Measurements from ENCODE around the gene CA5B.

Gene CA5B

DNA sequence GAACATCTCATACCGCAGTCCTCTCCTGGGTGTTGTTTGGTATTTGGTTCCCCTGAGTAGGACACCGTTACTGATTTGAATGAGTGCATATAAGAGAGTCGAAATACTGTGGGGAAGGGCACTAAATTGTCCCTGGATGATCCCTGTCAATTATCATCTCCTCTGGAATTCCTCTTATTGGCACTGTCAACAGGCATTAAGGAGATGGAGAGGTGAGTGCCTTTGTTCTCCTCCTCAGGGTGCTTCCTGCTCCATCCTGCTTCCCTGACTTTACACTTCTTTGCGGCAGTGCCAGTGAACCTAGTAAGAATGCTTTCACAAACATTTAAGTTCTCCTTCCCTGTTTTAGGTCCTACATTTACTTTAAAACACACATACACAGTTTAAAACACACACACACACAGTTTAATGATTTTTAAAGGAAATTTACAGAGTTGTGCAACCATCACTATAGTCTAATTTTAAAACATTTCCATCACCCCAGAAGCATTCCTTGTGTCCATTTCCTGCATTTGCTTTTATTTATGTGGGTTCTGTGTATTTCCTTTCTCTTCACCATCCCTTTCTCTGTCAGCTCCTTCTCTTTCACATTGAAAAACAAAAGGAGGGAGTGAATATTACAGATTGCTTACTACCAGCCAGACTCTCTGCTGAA lies 31.4 kb downstream of the CA5B start:
- H3K4me1 ChIP-seq: no peaks in the 10 kb centered on the region
- H3K36me3 ChIP-seq: no peaks in the 10 kb centered on the region
- TF ChIP-seq Cebpa-rat (IDR thresholded peaks at IDR 0.05): no peak
- no peaks in the 10 kb centered on the region for H4K20me1 ChIP-seq
- H3K9me3 ChIP-seq: no peaks in the 10 kb centered on the region
- H3K27me3 ChIP-seq: no peaks in the 10 kb centered on the region
- no peak overlapping the region for H3K4me3 ChIP-seq
- no peak overlapping the region for H3K27ac ChIP-seq
- H3K4me2 ChIP-seq: no peak overlapping the region
- no peak overlapping the region for H3K9ac ChIP-seq

DNA sequence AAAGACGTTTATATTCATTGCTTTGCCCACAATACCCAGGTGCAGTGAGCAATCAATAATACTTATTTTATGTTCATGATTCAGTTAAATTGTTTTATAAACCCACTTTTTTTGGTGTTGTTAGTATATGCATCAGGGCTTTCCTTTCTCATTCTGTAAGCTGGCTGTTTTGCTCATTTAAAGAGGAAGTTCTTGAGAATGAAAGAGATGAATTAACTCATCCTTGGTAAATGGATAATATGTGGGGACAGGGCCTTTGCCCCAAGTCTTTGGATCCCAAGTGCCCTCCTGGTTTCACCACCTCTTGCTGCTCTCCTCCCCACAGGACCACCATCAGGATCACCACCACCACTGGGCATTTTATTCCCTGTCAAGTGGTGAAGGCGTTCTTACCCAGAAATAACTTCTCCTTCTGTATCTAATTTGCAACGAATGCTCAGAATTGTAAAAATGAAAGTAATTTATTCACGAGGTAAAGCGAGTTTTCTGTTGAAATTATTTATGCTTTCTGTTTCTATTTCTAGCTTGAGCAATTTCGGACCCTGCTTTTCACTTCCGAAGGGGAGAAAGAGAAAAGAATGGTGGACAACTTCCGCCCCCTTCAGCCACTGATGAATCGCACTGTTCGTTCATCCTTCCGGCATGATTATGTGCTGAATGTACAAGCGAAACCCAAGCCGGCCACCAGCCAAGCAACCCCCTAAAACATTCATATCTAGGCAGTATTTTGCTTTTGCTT lies 44.1 kb downstream of the CA5B start:
- Histone ChIP-seq H3K9ac (no peak overlapping the region), H3K36me3 (peaks cover 8% of the 10 kb centered on the region), H3K4me2 (0 out of 2 replicates have a peak overlapping the region, but pooled peaks have one; percentile 15), H3K4me1 (no peaks in the 10 kb centered on the region), H3K4me3 (no peak overlapping the region), H3K27me3 (no peaks in the 10 kb centered on the region), H3K27ac (no peak overlapping the region), H3K9me3 (no peaks in the 10 kb centered on the region), H4K20me1 (no peaks in the 10 kb centered on the region)
- no peak for TF ChIP-seq Cebpa-rat (IDR thresholded peaks at IDR 0.05)

DNA sequence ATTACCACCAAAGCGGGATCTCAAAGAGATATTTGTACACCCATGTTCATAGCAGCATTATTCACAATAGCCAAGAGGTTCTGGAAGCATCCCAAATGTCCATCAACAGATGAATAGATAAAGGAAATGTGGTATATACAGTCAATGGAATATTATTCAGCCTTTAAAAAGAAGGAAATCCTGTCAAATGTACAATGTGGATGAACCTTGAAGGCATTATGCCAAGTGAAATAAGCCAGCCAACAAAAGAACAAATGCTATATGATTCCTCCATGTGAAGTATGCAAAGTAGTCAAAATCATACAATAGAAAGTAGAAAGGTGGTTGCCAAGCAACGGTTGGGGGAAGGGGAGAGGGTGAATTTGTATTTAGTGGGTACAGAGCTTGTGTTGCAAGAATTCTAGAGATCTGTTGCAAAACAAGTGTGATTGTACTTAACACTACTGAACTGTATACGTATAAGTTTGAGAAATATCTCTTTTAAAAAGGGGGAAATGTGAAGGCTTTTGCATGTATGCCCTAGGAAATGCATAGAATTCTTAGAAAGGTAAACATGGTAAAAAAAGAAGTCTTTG lies 47.2 kb downstream of the CA5B start:
- Histone ChIP-seq H3K27ac (no peak overlapping the region), H3K27me3 (peaks cover 6% of the 10 kb centered on the region; the same call in 1 of the 2 replicates), H3K36me3 (peaks cover 8% of the 10 kb centered on the region), H3K9ac (no peak overlapping the region), H3K4me3 (no peak overlapping the region), H4K20me1 (no peaks in the 10 kb centered on the region), H3K9me3 (no peaks in the 10 kb centered on the region), H3K4me1 (peaks cover 4% of the 10 kb centered on the region; the same call in 1 of the 2 replicates), H3K4me2 (no peak overlapping the region)
- TF ChIP-seq Cebpa-rat (IDR thresholded peaks at IDR 0.05): no peak

DNA sequence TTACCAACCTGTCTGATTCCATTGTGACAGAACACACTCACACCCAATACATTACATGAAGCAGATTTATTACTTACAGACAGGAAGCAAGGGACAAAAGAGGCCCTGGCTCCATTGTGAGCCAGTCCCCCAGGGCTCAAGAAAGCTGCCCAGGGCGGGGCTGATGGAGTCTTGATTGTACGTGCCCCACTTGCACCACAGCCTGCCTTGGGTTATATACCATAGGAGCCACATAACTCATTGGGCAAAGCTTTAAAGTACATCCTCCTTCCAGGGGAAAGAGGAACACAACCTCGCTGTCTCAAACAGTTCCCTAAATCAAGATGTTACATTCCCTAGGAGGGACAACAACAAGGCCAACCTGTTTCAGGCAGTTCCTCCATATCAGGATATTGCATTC lies 48.8 kb downstream of the CA5B start:
- Histone ChIP-seq H3K27me3 (peaks cover 6% of the 10 kb centered on the region; the same call in 1 of the 2 replicates), H3K4me3 (no peak overlapping the region), H4K20me1 (no peaks in the 10 kb centered on the region), H3K4me2 (no peak overlapping the region), H3K9me3 (no peaks in the 10 kb centered on the region), H3K36me3 (no peaks in the 10 kb centered on the region), H3K27ac (no peak overlapping the region), H3K9ac (no peak overlapping the region), H3K4me1 (peaks cover 13% of the 10 kb centered on the region)
- no peak for TF ChIP-seq Cebpa-rat (IDR thresholded peaks at IDR 0.05)

DNA sequence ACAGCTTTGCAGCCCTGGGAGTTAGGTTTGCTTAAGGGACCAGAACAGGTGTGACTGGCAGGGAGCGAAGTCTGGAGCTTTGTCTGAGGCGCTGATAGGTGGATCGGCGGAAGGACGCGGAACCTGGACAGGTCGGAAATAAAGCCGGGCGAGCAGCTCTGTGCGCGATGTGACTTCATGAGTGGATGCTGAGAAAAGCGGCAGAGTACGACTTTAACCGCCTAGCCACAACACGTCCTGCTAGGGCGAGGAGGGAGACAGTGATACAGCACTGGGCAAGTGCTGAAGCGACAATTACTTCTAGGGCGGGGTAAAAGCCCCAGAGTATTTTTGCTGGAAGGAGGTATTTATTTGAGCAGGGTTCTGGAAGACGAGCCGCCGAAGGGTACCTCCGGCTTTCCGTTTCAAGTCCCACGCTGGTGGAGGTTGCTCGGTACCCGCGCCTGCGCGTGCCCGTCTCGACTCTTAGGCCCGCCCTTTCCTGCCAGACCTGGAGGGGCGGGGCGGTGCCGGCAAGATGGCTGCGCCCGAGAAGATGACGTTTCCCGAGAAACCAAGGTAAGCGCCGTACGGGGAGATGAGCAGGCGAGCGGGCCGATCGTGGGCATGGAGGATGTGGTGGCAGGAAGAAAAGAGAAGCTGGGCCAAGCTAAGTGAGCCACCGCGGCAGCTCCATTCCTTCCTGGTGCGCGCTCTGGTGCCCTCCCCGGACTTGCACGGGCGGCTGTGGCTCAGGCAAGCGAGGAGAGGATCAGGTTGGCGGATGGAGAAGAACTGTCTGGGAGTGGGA lies 52.1 kb downstream of the CA5B start, which contains the start of gene ZRSR2:
Gene ZRSR2, plus strand, starts transcription at position 506 of the 790 bp plus-strand sequence. Its CDS starts 12 bp downstream, at position 518.
- peak within 1 kb of the TSS; percentile 79 for H3K9ac ChIP-seq
- H3K9me3 ChIP-seq: no peaks in the 10 kb centered on the region
- H3K4me2 ChIP-seq: peak within 1 kb of the TSS; percentile 80
- no peak for TF ChIP-seq Cebpa-rat (IDR thresholded peaks at IDR 0.05)
- peaks cover 6% of the 10 kb centered on the region; the same call in 1 of the 2 replicates for H3K27me3 ChIP-seq
- H4K20me1 ChIP-seq: peaks cover 23% of the 10 kb centered on the region
- H3K4me3 ChIP-seq: peak within 1 kb of the TSS; percentile 75
- H3K36me3 ChIP-seq: peaks cover 18% of the 10 kb centered on the region
- peak within 1 kb of the TSS; percentile 47 for H3K27ac ChIP-seq
- H3K4me1 ChIP-seq: peaks cover 20% of the 10 kb centered on the region

DNA sequence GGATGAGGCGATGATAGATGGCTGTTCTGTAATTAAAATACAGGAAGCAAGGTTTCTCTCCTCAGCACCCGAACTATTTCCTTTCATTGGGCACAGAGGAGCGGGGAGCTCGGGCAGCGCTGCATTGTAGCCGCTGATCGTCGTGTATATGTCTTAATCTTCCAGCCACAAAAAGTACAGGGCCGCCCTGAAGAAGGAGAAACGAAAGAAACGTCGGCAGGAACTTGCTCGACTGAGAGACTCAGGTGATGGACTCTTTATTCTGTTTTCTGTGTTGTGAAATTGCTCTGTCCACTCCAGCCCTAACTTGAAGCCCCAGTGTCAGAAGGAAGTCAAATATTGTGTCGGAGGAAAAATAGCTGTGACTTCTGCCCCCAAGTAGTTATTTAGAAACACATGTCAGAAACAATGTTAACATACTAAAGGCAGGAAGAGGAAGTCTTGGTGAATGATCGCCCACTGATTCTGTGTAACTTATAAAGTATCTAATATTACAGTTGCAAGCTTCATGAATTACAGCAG lies 52.8 kb downstream of the CA5B start:
- H3K27ac ChIP-seq: peak overlapping the region; percentile 47
- peak overlapping the region; percentile 80 for H3K4me2 ChIP-seq
- no peak for TF ChIP-seq Cebpa-rat (IDR thresholded peaks at IDR 0.05)
- H3K4me1 ChIP-seq: peaks cover 20% of the 10 kb centered on the region
- H3K9me3 ChIP-seq: no peaks in the 10 kb centered on the region
- H3K9ac ChIP-seq: peak overlapping the region; percentile 79
- H4K20me1 ChIP-seq: peaks cover 29% of the 10 kb centered on the region
- peaks cover 25% of the 10 kb centered on the region for H3K36me3 ChIP-seq
- peaks cover 6% of the 10 kb centered on the region; the same call in 1 of the 2 replicates for H3K27me3 ChIP-seq
- peak overlapping the region; percentile 75 for H3K4me3 ChIP-seq

DNA sequence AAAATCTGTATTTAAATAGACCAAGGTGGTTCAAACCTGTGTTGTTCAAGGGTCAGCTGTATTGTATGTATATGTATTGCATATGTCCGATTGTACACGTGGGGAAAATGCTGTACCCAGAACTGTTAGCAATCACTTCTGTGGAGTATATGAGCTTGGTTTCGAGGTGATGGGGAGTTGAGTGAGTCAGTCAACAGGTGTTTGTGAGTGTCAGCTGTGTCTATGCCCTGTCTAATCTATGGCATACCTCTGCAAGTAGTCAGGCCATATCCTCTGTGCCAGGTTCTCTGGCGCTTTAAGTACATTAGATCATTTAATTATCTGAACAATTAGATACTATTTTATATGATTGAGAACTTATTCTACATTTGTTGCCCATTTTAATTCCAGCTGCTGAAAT lies 59.6 kb downstream of the CA5B start:
- Histone ChIP-seq H3K36me3 (peaks cover 58% of the 10 kb centered on the region), H3K4me3 (no peak overlapping the region), H3K27me3 (no peaks in the 10 kb centered on the region), H3K4me2 (no peak overlapping the region), H3K4me1 (no peaks in the 10 kb centered on the region), H4K20me1 (peaks cover 91% of the 10 kb centered on the region), H3K9ac (no peak overlapping the region), H3K9me3 (no peaks in the 10 kb centered on the region), H3K27ac (no peak overlapping the region)
- no peak for TF ChIP-seq Cebpa-rat (IDR thresholded peaks at IDR 0.05)

DNA sequence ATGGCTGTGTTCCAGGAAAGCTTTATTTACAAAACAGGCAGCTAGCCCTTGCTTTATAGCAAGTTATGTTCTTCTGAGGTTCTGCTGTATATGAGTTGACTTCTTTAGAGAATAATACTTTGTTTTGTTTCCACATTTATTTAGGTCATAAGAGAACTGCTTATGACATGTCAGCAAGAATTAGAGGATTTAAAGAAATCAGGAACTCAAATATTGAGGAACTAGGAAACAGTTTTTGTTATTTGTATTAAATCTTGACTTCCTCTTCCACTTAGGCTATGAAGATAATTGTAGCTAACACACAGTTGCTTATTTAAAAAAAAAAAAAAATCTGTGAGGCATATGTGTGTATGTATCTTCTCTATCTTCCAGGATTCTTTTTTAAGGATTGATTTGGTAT lies 66.5 kb downstream of the CA5B start:
- Histone ChIP-seq H3K9ac (no peak overlapping the region), H3K4me3 (no peak overlapping the region), H3K9me3 (no peaks in the 10 kb centered on the region), H3K4me1 (no peaks in the 10 kb centered on the region), H3K4me2 (no peak overlapping the region), H3K36me3 (peaks cover 84% of the 10 kb centered on the region), H3K27me3 (no peaks in the 10 kb centered on the region), H4K20me1 (peaks cover 77% of the 10 kb centered on the region), H3K27ac (no peak overlapping the region)
- TF ChIP-seq Cebpa-rat (IDR thresholded peaks at IDR 0.05): no peak

DNA sequence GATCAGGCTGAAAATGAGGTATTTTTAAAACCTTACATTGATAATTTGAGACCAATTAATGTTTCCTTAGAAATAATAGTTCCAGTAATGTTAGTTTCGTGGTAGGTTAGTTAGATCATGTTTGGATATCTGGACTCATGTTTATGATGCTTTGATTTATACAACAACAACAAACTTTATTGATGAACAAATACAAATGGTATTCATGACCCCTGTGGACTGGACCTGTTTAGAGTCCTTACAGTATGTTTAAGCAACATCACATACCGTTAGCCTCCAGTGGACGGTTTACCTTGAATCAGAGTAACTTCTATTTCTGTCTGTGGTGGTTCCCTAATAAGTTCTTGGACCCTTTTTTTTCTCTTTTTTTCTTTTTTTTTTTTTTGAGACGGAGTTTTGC lies 70.2 kb downstream of the CA5B start:
- H3K36me3 ChIP-seq: peaks cover 96% of the 10 kb centered on the region
- H3K27me3 ChIP-seq: no peaks in the 10 kb centered on the region
- no peak overlapping the region for H3K4me3 ChIP-seq
- H3K9me3 ChIP-seq: no peaks in the 10 kb centered on the region
- no peaks in the 10 kb centered on the region for H3K4me1 ChIP-seq
- no peak overlapping the region for H3K4me2 ChIP-seq
- no peak overlapping the region for H3K9ac ChIP-seq
- no peak overlapping the region for H3K27ac ChIP-seq
- no peak for TF ChIP-seq Cebpa-rat (IDR thresholded peaks at IDR 0.05)
- peaks cover 65% of the 10 kb centered on the region for H4K20me1 ChIP-seq

Data from BLaER1 (cell line).